Common myeloid progenitor, CD34-positive (primary cell): ENCODE measurements around the gene RDM1.
"Not testable (repeated sequence)": the region's sequence is repeated elsewhere in the genome, so short reads cannot be mapped to it uniquely, and the experiment has no call there.

Experiments used
- CTCF ChIA-PET: fragments of 350-600 bp; sonication (Branson Sonifier 250); formaldehyde crosslinking; loops from one replicate; lab custom pipeline; 2021; ENCODE audit warnings: antibody characterized with exemption; lab: Charles Lee
- POLR2A ChIA-PET: fragments of 350-600 bp; sonication (Branson Sonifier 250); formaldehyde crosslinking; loops from one replicate; lab custom pipeline; 2021; ENCODE audit warnings: antibody characterized with exemption; lab: Charles Lee
- DNase-seq, 3 donors: peaks; one replicate each; pipeline versions ENCODE4 v3.0.0 to v3.0.0-alpha.2; 2013
- H3K27ac ChIP-seq, 2 experiments: 1 replicate in 1 of 2; 2 replicates in 1 of 2; pipeline ENCODE4 v1.7.0; 2013; ENCODE audit warnings: inconsistent platforms in 2 of 2, low read length in 2 of 2, mild to moderate bottlenecking in 2 of 2, low read depth in 1 of 2, moderate library complexity in 1 of 2; ENCODE audit not compliant: severe bottlenecking in 2 of 2, insufficient read depth in 1 of 2, poor library complexity in 1 of 2
- H3K27me3 ChIP-seq, 5 experiments: replicated peaks in 2 of 5; 1 replicate in 3 of 5; 2 replicates in 2 of 5; pipeline versions ENCODE4 v1.6.1 to v1.7.0; 2013; ENCODE audit warnings: low read length in 4 of 5, mild to moderate bottlenecking in 2 of 5, moderate library complexity in 2 of 5, inconsistent platforms in 1 of 5; ENCODE audit not compliant: insufficient read depth in 5 of 5, control insufficient read depth in 4 of 5
- H3K36me3 ChIP-seq, 4 experiments: 1 replicate in 2 of 4; 2 replicates in 2 of 4; pipeline versions ENCODE4 v1.6.1 to v1.7.0; 2013; ENCODE audit warnings: low read length in 3 of 4, control low read depth in 1 of 4, mild to moderate bottlenecking in 1 of 4; ENCODE audit not compliant: control insufficient read depth in 4 of 4, insufficient read depth in 4 of 4
- H3K4me1 ChIP-seq, 4 experiments: 1 replicate in 3 of 4; 2 replicates in 1 of 4; pipeline versions ENCODE4 v1.6.1 to v1.7.1; 2013; ENCODE audit warnings: low read length in 3 of 4, mild to moderate bottlenecking in 3 of 4, control low read depth in 1 of 4, inconsistent platforms in 1 of 4, moderate library complexity in 1 of 4; ENCODE audit not compliant: control insufficient read depth in 4 of 4, insufficient read depth in 4 of 4; ENCODE audit errors: control extremely low read depth in 1 of 4
- H3K4me3 ChIP-seq, 7 experiments: 1 replicate in 4 of 7; 2 replicates in 3 of 7; pipeline versions ENCODE4 v1.5.1 to v1.7.0; 2013; ENCODE audit warnings: mild to moderate bottlenecking in 7 of 7, low read length in 6 of 7, moderate library complexity in 6 of 7, inconsistent platforms in 2 of 7, low read depth in 2 of 7, control low read depth in 1 of 7; ENCODE audit not compliant: insufficient read depth in 4 of 7, control insufficient read depth in 1 of 7; ENCODE audit errors: extremely low read depth in 1 of 7
- H3K9me3 ChIP-seq, 5 experiments: 1 replicate in 4 of 5; 2 replicates in 1 of 5; pipeline versions ENCODE4 v1.6.1 to v1.7.1; 2013; ENCODE audit warnings: low read length in 4 of 5, mild to moderate bottlenecking in 2 of 5, inconsistent platforms in 1 of 5, low read depth in 1 of 5, moderate library complexity in 1 of 5; ENCODE audit not compliant: control insufficient read depth in 4 of 5, insufficient read depth in 2 of 5; ENCODE audit errors: control extremely low read depth in 1 of 5
- WGBS: methylation state at CpG from one replicate; pipeline ENCODE4 v1.1.5; 2013; ENCODE audit not compliant: insufficient coverage; 5-methylcytosine and 5-hydroxymethylcytosine counted together

RDM1 gene

GRCh38 chr17:35938492-35938891 lies 7.9 kb upstream of the RDM1 start:
- H3K9me3 ChIP-seq, H3K27me3 ChIP-seq, H3K27ac ChIP-seq, H3K36me3 ChIP-seq, H3K4me3 ChIP-seq, DNase-seq, POLR2A ChIA-PET, H3K4me1 ChIP-seq: not testable (repeated sequence)
- WGBS, result no CpG with 5 or more reads among the region's 3 CpGs
- CTCF ChIA-PET, result interaction anchor here (1.0 kb wide), 1 partner anchor 211 kb away, joined by 3 read pairs; no protein-coding TSS in a partner anchor

- Histone ChIP-seq H3K27ac (no peak overlapping the region), H3K4me3 (no peak overlapping the region), H3K36me3 (no peaks in the 10 kb centered on the region), H3K9me3 (no peaks in the 10 kb centered on the region), H3K4me1 (peaks cover 0 to under 1% (median 0%) of the 10 kb centered on the region in 4 experiments), H3K27me3 (no peaks in the 10 kb centered on the region)
- no peak for DNase-seq
- POLR2A ChIA-PET, result no interaction called here
- 96% methylated on average over 3 of the region's 5 CpGs for WGBS
- CTCF ChIA-PET, result no interaction called here
These were observed 5.5 kb upstream of the RDM1 start for GRCh38 chr17:35936063-35936462.

GRCh38 chr17:35934760-35935159 lies 4.2 kb upstream of the RDM1 start:
- Histone ChIP-seq H3K9me3 (no peaks in the 10 kb centered on the region), H3K4me3 (no peak overlapping the region), H3K36me3 (no peaks in the 10 kb centered on the region), H3K27me3 (no peaks in the 10 kb centered on the region), H3K4me1 (peaks cover 0 to 13% (median 12%) of the 10 kb centered on the region in 4 experiments), H3K27ac (no peak overlapping the region)
- 97% methylated on average over 9 of the region's 10 CpGs for WGBS
- no peak for DNase-seq
- POLR2A ChIA-PET, result no interaction called here
- CTCF ChIA-PET, result no interaction called here

- no peak for DNase-seq
- Histone ChIP-seq H3K4me3 (no peak overlapping the region), H3K4me1 (peaks cover 0 to 13% (median 12%) of the 10 kb centered on the region in 4 experiments), H3K9me3 (no peaks in the 10 kb centered on the region), H3K27ac (no peak overlapping the region), H3K36me3 (no peaks in the 10 kb centered on the region), H3K27me3 (no peaks in the 10 kb centered on the region)
- ChIA-PET CTCF (no interaction called here), POLR2A (no interaction called here)
These were observed 2.0 kb upstream of the RDM1 start for GRCh38 chr17:35932586-35932985.

- DNase-seq, result no peak
- Histone ChIP-seq H3K27ac (no peak overlapping the region), H3K27me3 (no peaks in the 10 kb centered on the region), H3K36me3 (no peaks in the 10 kb centered on the region), H3K4me1 (peaks cover 0 to 13% (median 12%) of the 10 kb centered on the region in 4 experiments), H3K9me3 (no peaks in the 10 kb centered on the region), H3K4me3 (no peak overlapping the region)
- CTCF ChIA-PET, result interaction anchor here (0.7 to 1.5 kb wide), 3 partner anchors 13 to 201 kb away, joined by 3 to 7 read pairs (median 4); no protein-coding TSS in a partner anchor
- POLR2A ChIA-PET, result no interaction called here
- WGBS, result 95% methylated on average over 4 of the region's 6 CpGs
These were observed 1.3 kb upstream of the RDM1 start for GRCh38 chr17:35931794-35932425.

- H3K9me3 ChIP-seq, result no peaks in the 10 kb centered on the region
- H3K27ac ChIP-seq, result no peak overlapping the region
- CTCF ChIA-PET, result no interaction called here
- H3K27me3 ChIP-seq, result no peaks in the 10 kb centered on the region
- peaks cover 0 to 1% (median 0%) of the 10 kb centered on the region in 4 experiments for H3K36me3 ChIP-seq
- DNase-seq, result no peak
- no peak overlapping the region for H3K4me3 ChIP-seq
- peaks cover 0 to 13% (median 12%) of the 10 kb centered on the region in 4 experiments for H3K4me1 ChIP-seq
- POLR2A ChIA-PET, result interaction anchor here (0.6 kb wide), 1 partner anchor 61 kb away, joined by 3 read pairs; no protein-coding TSS in a partner anchor
These were observed 2.9 kb downstream of the RDM1 start for GRCh38 chr17:35927714-35928113.

- ChIA-PET CTCF (no interaction called here), POLR2A (no interaction called here)
- Histone ChIP-seq H3K27me3 (no peaks in the 10 kb centered on the region), H3K9me3 (no peaks in the 10 kb centered on the region), H3K36me3 (peaks cover 0 to 4% (median under 1%) of the 10 kb centered on the region in 4 experiments), H3K4me1 (peaks cover 0 to 2% (median 2%) of the 10 kb centered on the region in 4 experiments), H3K27ac (no peak overlapping the region), H3K4me3 (no peak overlapping the region)
- no peak for DNase-seq
- WGBS, result 100% methylated on average over 4 of the region's 6 CpGs
These were observed 6.9 kb downstream of the RDM1 start for GRCh38 chr17:35923609-35924114.
